Measurements from ENCODE around the gene IGF1.

Gene IGF1

GRCh38 chr12:102396276-102396675 lies 84.1 kb downstream of the IGF1 start:
- ChIA-PET CTCF (interaction anchor here (0.8 kb wide), 1 partner anchor 278 kb away, joined by 4 read pairs; no protein-coding TSS in a partner anchor), POLR2A (ENCODE audit: low non-redundant PET) (no interaction called here)
- no peak for DNase-seq (ENCODE audit: low spot score)
- no peak for TF ChIP-seq CTCF (conservative IDR thresholded peaks at IDR 0.05; ENCODE audit: low read depth)
- H3K27ac ChIP-seq, result no peak overlapping the region

DNA sequence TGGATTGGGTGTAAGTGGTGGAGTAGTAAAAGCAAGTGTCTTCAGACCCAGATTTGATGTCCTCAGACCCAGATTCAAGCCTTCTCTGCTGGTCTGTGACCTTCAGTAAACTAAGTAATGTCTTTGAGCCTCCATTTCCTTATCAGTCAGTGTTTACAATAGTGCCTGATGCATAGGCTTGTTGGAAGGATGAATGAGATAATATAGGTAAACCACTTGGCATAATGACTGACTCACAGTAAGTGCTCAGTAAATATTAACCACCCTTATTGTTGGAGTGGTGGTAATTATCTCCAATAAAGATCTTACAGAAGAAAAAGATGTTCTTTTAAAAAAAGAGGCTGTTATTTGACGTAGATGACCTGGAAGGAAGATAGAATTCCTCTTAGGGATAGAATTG lies 86.2 kb downstream of the IGF1 start:
- no peak for DNase-seq (ENCODE audit: low spot score)
- no peak overlapping the region for H3K27ac ChIP-seq
- ChIA-PET CTCF (no interaction called here), POLR2A (ENCODE audit: low non-redundant PET) (no interaction called here)
- TF ChIP-seq CTCF (conservative IDR thresholded peaks at IDR 0.05; ENCODE audit: low read depth), result no peak

- CTCF ChIA-PET, result no interaction called here
- no peak for DNase-seq (ENCODE audit: low spot score)
- POLR2A ChIA-PET (ENCODE audit: low non-redundant PET), result no interaction called here
- H3K27ac ChIP-seq, result no peak overlapping the region
- TF ChIP-seq CTCF (conservative IDR thresholded peaks at IDR 0.05; ENCODE audit: low read depth), result no peak
Measured at GRCh38 chr12:102390068-102390467, 90.3 kb downstream of the IGF1 start.

- no peak overlapping the region for H3K27ac ChIP-seq
- POLR2A ChIA-PET (ENCODE audit: low non-redundant PET), result no interaction called here
- CTCF ChIA-PET, result no interaction called here
- DNase-seq (ENCODE audit: low spot score), result no peak
- no peak for TF ChIP-seq CTCF (conservative IDR thresholded peaks at IDR 0.05; ENCODE audit: low read depth)
Measured at GRCh38 chr12:102388469-102388868, 91.9 kb downstream of the IGF1 start.

DNA sequence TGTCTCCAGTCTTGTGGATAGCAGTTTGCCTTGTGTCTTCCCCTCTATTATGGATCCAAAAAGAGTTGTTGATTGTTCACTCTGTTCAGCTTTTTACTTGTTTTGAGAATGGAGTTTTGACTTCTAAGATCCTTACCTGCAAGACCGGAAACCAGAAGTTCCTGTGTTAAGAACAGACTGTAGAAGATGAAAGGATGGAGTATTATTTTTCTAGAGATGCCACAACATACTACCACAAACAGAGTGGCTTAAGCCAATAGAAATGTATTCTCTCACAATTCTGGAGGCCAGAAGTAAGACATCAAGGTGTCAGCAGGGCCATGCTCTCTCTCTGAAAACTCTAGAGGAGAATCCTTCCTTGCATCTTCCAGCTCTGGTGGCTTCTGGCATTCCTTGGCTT lies 95.0 kb downstream of the IGF1 start:
- POLR2A ChIA-PET (ENCODE audit: low non-redundant PET), result no interaction called here
- DNase-seq (ENCODE audit: low spot score), result no peak
- CTCF ChIA-PET, result no interaction called here
- H3K27ac ChIP-seq, result no peak overlapping the region
- no peak for TF ChIP-seq CTCF (conservative IDR thresholded peaks at IDR 0.05; ENCODE audit: low read depth)

DNA sequence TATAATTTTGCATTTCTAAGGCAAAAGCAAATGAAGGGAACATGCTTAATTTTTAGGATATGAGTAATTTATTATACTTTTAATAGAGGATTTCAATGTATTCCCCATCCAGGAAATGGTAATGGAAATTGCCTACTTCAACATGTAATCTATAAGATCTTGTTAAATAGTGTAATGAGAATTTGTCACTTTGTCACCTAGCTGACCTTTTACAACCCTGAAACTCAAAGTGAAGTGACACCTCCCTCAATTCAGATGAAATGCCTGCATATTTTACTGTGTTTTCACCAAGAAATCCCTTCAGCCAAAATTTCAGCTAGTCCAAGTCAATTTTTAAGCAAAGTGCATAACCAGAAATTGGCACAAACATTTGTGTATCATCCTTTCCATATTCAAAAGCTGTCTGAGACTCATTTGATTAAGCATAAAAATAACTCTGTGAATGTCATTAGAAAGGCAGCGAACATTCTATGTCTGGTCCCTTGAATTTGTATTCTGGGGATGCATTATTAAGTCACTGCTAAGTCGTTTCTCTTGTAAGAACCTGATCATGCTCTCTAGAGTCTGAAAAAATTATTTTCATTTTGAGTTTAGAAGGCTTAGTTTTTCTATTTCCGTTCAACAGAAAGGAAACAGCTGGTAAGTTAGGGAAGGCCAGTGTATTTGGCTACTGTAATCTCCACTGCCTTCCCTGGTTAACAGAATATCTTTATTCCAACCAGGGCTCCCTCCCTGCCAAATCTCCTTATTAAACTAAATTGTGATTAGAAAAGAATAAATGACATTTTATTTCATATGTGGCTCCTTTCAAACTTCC lies 100.8 kb downstream of the IGF1 start:
- POLR2A ChIA-PET (ENCODE audit: low non-redundant PET), result no interaction called here
- TF ChIP-seq CTCF (conservative IDR thresholded peaks at IDR 0.05; ENCODE audit: low read depth), result no peak
- DNase-seq (ENCODE audit: low spot score), result no peak
- no peak overlapping the region for H3K27ac ChIP-seq
- CTCF ChIA-PET, result no interaction called here
